ENCODE data around the gene TK2. TPM values are rescaled to one million over a fixed set of nuclear protein-coding genes. Genes with fewer than 3 reads are reported as not detected.

TK2 gene
- total RNA-seq, 1 donor from 2014 or later = 8.4 TPM

- H3K27me3 Mint-ChIP-seq (ENCODE audit: insufficient read depth) = peaks cover 3% of the 10 kb centered on the region
- H3K9me3 Mint-ChIP-seq = no peaks in the 10 kb centered on the region
- H3K4me3 Mint-ChIP-seq = no peak overlapping the region
- no peak for DNase-seq (ENCODE audit: low spot score)
- intact Hi-C loops (cut with micrococcal nuclease) = no loop called here
- no peak overlapping the region for H3K27ac Mint-ChIP-seq
- peaks cover 12% of the 10 kb centered on the region for H3K36me3 Mint-ChIP-seq (ENCODE audit: low read depth)
- peaks cover 50% of the 10 kb centered on the region for H3K4me1 Mint-ChIP-seq (ENCODE audit: low read depth)
Measured at GRCh38 chr16:66585481-66586239, 35.7 kb upstream of the TK2 start.

- Mint-ChIP-seq H3K27me3 (ENCODE audit: insufficient read depth) (peaks cover 34% of the 10 kb centered on the region), H3K9me3 (no peaks in the 10 kb centered on the region), H3K4me3 (no peak overlapping the region), H3K4me1 (ENCODE audit: low read depth) (peaks cover 20% of the 10 kb centered on the region), H3K36me3 (ENCODE audit: low read depth) (peaks cover 24% of the 10 kb centered on the region), H3K27ac (no peak overlapping the region)
- intact Hi-C loops (cut with micrococcal nuclease) = loop anchor here (2.0 kb wide), 1 partner anchor 17 kb away; no protein-coding TSS in a partner anchor
- no peak for DNase-seq (ENCODE audit: low spot score)
Measured at GRCh38 chr16:66581246-66581952, 31.5 kb upstream of the TK2 start.

GRCh38 chr16:66580605-66581209 lies 30.8 kb upstream of the TK2 start:
- Mint-ChIP-seq H3K36me3 (ENCODE audit: low read depth) (peaks cover 21% of the 10 kb centered on the region), H3K4me1 (ENCODE audit: low read depth) (peaks cover 17% of the 10 kb centered on the region), H3K27me3 (ENCODE audit: insufficient read depth) (peaks cover 34% of the 10 kb centered on the region), H3K27ac (no peak overlapping the region), H3K9me3 (no peaks in the 10 kb centered on the region), H3K4me3 (no peak overlapping the region)
- intact Hi-C loops (cut with micrococcal nuclease) = loop anchor here (2.0 kb wide), 1 partner anchor 16 kb away; no protein-coding TSS in a partner anchor
- DNase-seq (ENCODE audit: low spot score) = no peak

GRCh38 chr16:66578651-66579531 lies 29.0 kb upstream of the TK2 start, which contains the start of gene CMTM2:
Gene CMTM2, plus strand, starts transcription at chr16:66579463. Its CDS starts 145 bp downstream, at chr16:66579608.
- Mint-ChIP-seq H3K4me3 (peak within 1 kb of the TSS; percentile 11), H3K4me1 (ENCODE audit: low read depth) (peaks cover 14% of the 10 kb centered on the region), H3K27me3 (ENCODE audit: insufficient read depth) (peaks cover 34% of the 10 kb centered on the region), H3K27ac (no peak within 1 kb of the TSS), H3K9me3 (no peaks in the 10 kb centered on the region), H3K36me3 (ENCODE audit: low read depth) (peaks cover 30% of the 10 kb centered on the region)
- no peak for DNase-seq (ENCODE audit: low spot score)
- intact Hi-C loops (cut with micrococcal nuclease) = no loop called here

- DNase-seq (ENCODE audit: low spot score) = no peak
- H3K27ac Mint-ChIP-seq = no peak overlapping the region
- intact Hi-C loops (cut with micrococcal nuclease) = no loop called here
- H3K9me3 Mint-ChIP-seq = no peaks in the 10 kb centered on the region
- H3K36me3 Mint-ChIP-seq (ENCODE audit: low read depth) = peaks cover 35% of the 10 kb centered on the region
- peaks cover 11% of the 10 kb centered on the region for H3K4me1 Mint-ChIP-seq (ENCODE audit: low read depth)
- no peak overlapping the region for H3K4me3 Mint-ChIP-seq
- H3K27me3 Mint-ChIP-seq (ENCODE audit: insufficient read depth) = peaks cover 34% of the 10 kb centered on the region
Measured at GRCh38 chr16:66576296-66576695, 26.4 kb upstream of the TK2 start.

- no peak overlapping the region for H3K4me3 Mint-ChIP-seq
- intact Hi-C loops (cut with micrococcal nuclease) = no loop called here
- peaks cover 44% of the 10 kb centered on the region for H3K36me3 Mint-ChIP-seq (ENCODE audit: low read depth)
- H3K27ac Mint-ChIP-seq = no peak overlapping the region
- H3K4me1 Mint-ChIP-seq (ENCODE audit: low read depth) = peaks cover 11% of the 10 kb centered on the region
- no peaks in the 10 kb centered on the region for H3K9me3 Mint-ChIP-seq
- no peak for DNase-seq (ENCODE audit: low spot score)
- H3K27me3 Mint-ChIP-seq (ENCODE audit: insufficient read depth) = peaks cover 30% of the 10 kb centered on the region
Measured at GRCh38 chr16:66575060-66575459, 25.1 kb upstream of the TK2 start.

GRCh38 chr16:66574531-66574930 lies 24.6 kb upstream of the TK2 start:
- H3K4me3 Mint-ChIP-seq = no peak overlapping the region
- H3K4me1 Mint-ChIP-seq (ENCODE audit: low read depth) = peaks cover 17% of the 10 kb centered on the region
- H3K36me3 Mint-ChIP-seq (ENCODE audit: low read depth) = peaks cover 46% of the 10 kb centered on the region
- H3K27me3 Mint-ChIP-seq (ENCODE audit: insufficient read depth) = peaks cover 25% of the 10 kb centered on the region
- no peaks in the 10 kb centered on the region for H3K9me3 Mint-ChIP-seq
- H3K27ac Mint-ChIP-seq = no peak overlapping the region
- no peak for DNase-seq (ENCODE audit: low spot score)
- intact Hi-C loops (cut with micrococcal nuclease) = no loop called here

GRCh38 chr16:66574081-66574480 lies 24.2 kb upstream of the TK2 start:
- peaks cover 49% of the 10 kb centered on the region for H3K36me3 Mint-ChIP-seq (ENCODE audit: low read depth)
- no peaks in the 10 kb centered on the region for H3K9me3 Mint-ChIP-seq
- DNase-seq (ENCODE audit: low spot score) = no peak
- H3K27ac Mint-ChIP-seq = no peak overlapping the region
- no peak overlapping the region for H3K4me3 Mint-ChIP-seq
- intact Hi-C loops (cut with micrococcal nuclease) = no loop called here
- peaks cover 21% of the 10 kb centered on the region for H3K4me1 Mint-ChIP-seq (ENCODE audit: low read depth)
- H3K27me3 Mint-ChIP-seq (ENCODE audit: insufficient read depth) = peaks cover 23% of the 10 kb centered on the region

GRCh38 chr16:66572356-66572755 lies 22.4 kb upstream of the TK2 start:
- peak overlapping the region; percentile 2 for H3K27ac Mint-ChIP-seq
- no peak overlapping the region for H3K4me3 Mint-ChIP-seq
- intact Hi-C loops (cut with micrococcal nuclease) = no loop called here
- no peak for DNase-seq (ENCODE audit: low spot score)
- peaks cover 6% of the 10 kb centered on the region for H3K27me3 Mint-ChIP-seq (ENCODE audit: insufficient read depth)
- peaks cover 46% of the 10 kb centered on the region for H3K36me3 Mint-ChIP-seq (ENCODE audit: low read depth)
- peaks cover 1% of the 10 kb centered on the region for H3K9me3 Mint-ChIP-seq
- H3K4me1 Mint-ChIP-seq (ENCODE audit: low read depth) = peaks cover 27% of the 10 kb centered on the region

GRCh38 chr16:66569827-66570405 lies 20.0 kb upstream of the TK2 start:
- H3K27ac Mint-ChIP-seq = no peak overlapping the region
- H3K9me3 Mint-ChIP-seq = peaks cover 3% of the 10 kb centered on the region
- DNase-seq (ENCODE audit: low spot score) = no peak
- H3K4me1 Mint-ChIP-seq (ENCODE audit: low read depth) = peaks cover 35% of the 10 kb centered on the region
- H3K36me3 Mint-ChIP-seq (ENCODE audit: low read depth) = peaks cover 56% of the 10 kb centered on the region
- intact Hi-C loops (cut with micrococcal nuclease) = no loop called here
- no peaks in the 10 kb centered on the region for H3K27me3 Mint-ChIP-seq (ENCODE audit: insufficient read depth)
- no peak overlapping the region for H3K4me3 Mint-ChIP-seq

GRCh38 chr16:66569131-66569530 lies 19.2 kb upstream of the TK2 start:
- no peak overlapping the region for H3K27ac Mint-ChIP-seq
- H3K27me3 Mint-ChIP-seq (ENCODE audit: insufficient read depth) = no peaks in the 10 kb centered on the region
- no peak overlapping the region for H3K4me3 Mint-ChIP-seq
- no peak for DNase-seq (ENCODE audit: low spot score)
- H3K9me3 Mint-ChIP-seq = peaks cover 3% of the 10 kb centered on the region
- intact Hi-C loops (cut with micrococcal nuclease) = no loop called here
- peaks cover 52% of the 10 kb centered on the region for H3K36me3 Mint-ChIP-seq (ENCODE audit: low read depth)
- H3K4me1 Mint-ChIP-seq (ENCODE audit: low read depth) = peaks cover 39% of the 10 kb centered on the region

GRCh38 chr16:66568355-66568754 lies 18.4 kb upstream of the TK2 start:
- H3K36me3 Mint-ChIP-seq (ENCODE audit: low read depth) = peaks cover 56% of the 10 kb centered on the region
- H3K4me3 Mint-ChIP-seq = no peak overlapping the region
- peaks cover 47% of the 10 kb centered on the region for H3K4me1 Mint-ChIP-seq (ENCODE audit: low read depth)
- intact Hi-C loops (cut with micrococcal nuclease) = no loop called here
- no peak for DNase-seq (ENCODE audit: low spot score)
- no peak overlapping the region for H3K27ac Mint-ChIP-seq
- H3K9me3 Mint-ChIP-seq = peaks cover 3% of the 10 kb centered on the region
- no peaks in the 10 kb centered on the region for H3K27me3 Mint-ChIP-seq (ENCODE audit: insufficient read depth)

Measured in activated T-helper 1 cell treated with anti-CD3 and anti-CD28 coated beads, Interleukin-12 subunit alpha, Interleukin-12 subunit beta, Interleukin-2, Interleukin-4 antibody, amounts not matched to agents 30 ng/mL and 10 ng/mL and 1 ng/mL, durations not matched to agents 14 hours and 24 hours and 36 hours (primary cell).